OCI-LY7 (cell line): ENCODE results near the gene IFT57. TPM values are rescaled to one million over a fixed set of nuclear protein-coding genes. Genes with fewer than 3 reads are reported as not detected.

ENCODE experiments used
- BruUV-seq: library from RNA; stranded (reverse); fragments of 400-500 nt; replicated peaks from 2 replicates; lab custom pipeline; 2021; lab: Mats Ljungman, UMichigan
- CTCF ChIA-PET: fragments of 300-600 bp; sonication (Branson Sonifier 250); formaldehyde crosslinking; loops from one replicate; lab custom pipeline; 2022; ENCODE audit warnings: antibody characterized with exemption; ENCODE audit not compliant: unreplicated experiment; lab: Charles Lee
- POLR2A ChIA-PET: fragments of 300-600 bp; sonication (Branson Sonifier 250); formaldehyde crosslinking; loops from one replicate; lab custom pipeline; 2022; ENCODE audit warnings: antibody characterized with exemption; lab: Charles Lee
- DNase-seq: peaks from one replicate; pipeline ENCODE4 v3.0.0-alpha.2; 2015; ENCODE audit warnings: low spot score
- H2AFZ ChIP-seq: fragments of 200-600 bp; sonication (generic), shearing (Covaris generic); 2 replicates; pipeline ENCODE4 v1.6.1; 2014; ENCODE audit warnings: mild to moderate bottlenecking, antibody characterized with exemption, low read length, moderate library complexity
- H3K27ac ChIP-seq: fragments of 200-600 bp; sonication (generic); 2 replicates; pipeline ENCODE4 v1.5.1; 2014; ENCODE audit warnings: mixed run types, low read depth, mild to moderate bottlenecking, moderate library complexity, low read length, inconsistent platforms; ENCODE audit not compliant: poor library complexity, severe bottlenecking
- H3K36me3 ChIP-seq: fragments of 200-600 bp; sonication (generic); 2 replicates; pipeline ENCODE4 v1.6.1; 2014; ENCODE audit warnings: mild to moderate bottlenecking, antibody characterized with exemption, low read length, moderate library complexity, mixed read lengths; ENCODE audit not compliant: insufficient read depth
- H3K4me1 ChIP-seq: fragments of 200-600 bp; sonication (generic); 2 replicates; pipeline ENCODE4 v1.5.1; 2014; ENCODE audit warnings: mild to moderate bottlenecking, low read length; ENCODE audit not compliant: insufficient read depth, poor library complexity, severe bottlenecking
- H3K4me2 ChIP-seq: fragments of 200-600 bp; sonication (generic); 2 replicates; pipeline ENCODE4 v1.6.1; 2014; ENCODE audit warnings: mild to moderate bottlenecking, low read length
- H3K4me3 ChIP-seq: fragments of 200-600 bp; sonication (generic); 2 replicates; pipeline ENCODE4 v1.5.1; 2014; ENCODE audit warnings: mild to moderate bottlenecking, low read depth, low read length; ENCODE audit not compliant: poor library complexity, severe bottlenecking
- H3K79me2 ChIP-seq: fragments of 200-600 bp; sonication (generic); 2 replicates; pipeline ENCODE4 v1.6.1; 2016; ENCODE audit warnings: low read depth, mild to moderate bottlenecking, low read length, moderate library complexity, mixed read lengths; ENCODE audit not compliant: insufficient read depth
- H3K9me2 ChIP-seq: fragments of 200-600 bp; sonication (generic); 2 replicates; pipeline ENCODE4 v1.6.1; 2016; ENCODE audit warnings: mild to moderate bottlenecking, low read length, mixed read lengths; ENCODE audit not compliant: insufficient read depth
- H3K9me3 ChIP-seq: fragments of 200-600 bp; sonication (generic); 2 replicates; pipeline ENCODE4 v1.6.1; 2014; ENCODE audit warnings: mild to moderate bottlenecking, mixed run types, low read length, mixed read lengths
- H4K20me1 ChIP-seq: fragments of 200-600 bp; sonication (generic); 2 replicates; pipeline ENCODE4 v1.6.1; 2014; ENCODE audit warnings: mild to moderate bottlenecking, antibody characterized with exemption, low read length, moderate library complexity, mixed read lengths; ENCODE audit not compliant: insufficient read depth
- EZH2phosphoT487 ChIP-seq: fragments of 200-600 bp; sonication (generic); IDR thresholded peaks from 2 replicates; pipeline ENCODE4 v1.6.1; 2018; ENCODE audit warnings: low read depth, borderline replicate concordance, mild to moderate bottlenecking, mixed run types, antibody characterized with exemption, low read length, moderate library complexity, mixed read lengths
- intact Hi-C: fragments of 100-400 bp; cut with micrococcal nuclease; formaldehyde crosslinking; loops from one replicate; pipeline ENCODE4 v1.10.0; 2022; ENCODE audit not compliant: unreplicated experiment
- total RNA-seq, 2 experiments: library from RNA; depleted of rRNA in 1 of 2; stranded (reverse); fragments of >200 nt in 1 of 2; shearing (Covaris generic) in 1 of 2; gene quantifications; 2 replicates each; pipeline ENCODE4 v1.2.3, GENCODE V29; 2014 to 2022
- TF ChIP-seq, protein P1 (sequence below): fragments of 200-600 bp; sonication (generic); conservative IDR thresholded peaks from 2 replicates; pipeline ENCODE4 v1.5.1; 2014; ENCODE audit warnings: mild to moderate bottlenecking, antibody characterized with exemption, low read length, moderate library complexity, mixed read lengths

IFT57 gene
- total RNA-seq, 2 experiments from 2014 or later, result 44.1 to 68.2 TPM

DNA sequence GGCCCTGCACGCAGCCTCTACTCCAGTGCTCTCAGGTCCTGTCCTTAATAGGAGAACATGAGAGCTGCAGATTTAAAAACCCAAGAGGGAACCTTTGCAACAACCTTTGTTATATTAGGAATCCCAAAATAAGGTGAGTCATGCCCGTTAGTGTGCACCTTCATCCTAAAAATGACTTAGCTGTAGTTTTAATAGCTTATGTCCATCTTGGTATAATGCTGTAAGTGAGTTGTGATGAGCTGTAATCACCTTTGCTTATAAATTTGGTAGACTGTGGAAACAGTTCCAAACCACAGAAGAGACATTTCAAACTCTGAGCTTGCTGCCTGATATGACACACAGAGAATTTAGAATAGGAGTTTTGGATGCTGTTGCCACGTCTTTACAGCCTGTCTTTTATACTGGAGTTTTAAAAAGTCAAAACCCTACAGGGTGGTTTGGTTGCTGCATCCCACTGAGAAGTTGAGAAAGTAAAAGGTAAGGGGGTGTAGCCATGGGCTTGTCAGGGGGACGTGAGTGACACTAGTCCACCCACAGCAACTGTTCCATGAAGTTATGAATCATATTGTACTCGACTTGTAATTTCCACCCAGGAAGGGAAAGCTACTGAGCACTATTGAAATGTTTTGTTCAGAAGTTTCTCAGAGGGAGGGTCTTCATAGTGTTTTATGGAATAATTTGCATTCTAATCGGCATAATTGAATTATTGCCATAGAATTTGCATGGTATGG is 104.0 kb downstream of the IFT57 start:
- no peaks in the 10 kb centered on the region for H3K36me3 ChIP-seq
- intact Hi-C loops, result loop anchor here (1.0 kb wide), 1 partner anchor 46 kb away; no protein-coding TSS in a partner anchor
- no peak overlapping the region for H3K27ac ChIP-seq
- POLR2A ChIA-PET, result interaction anchor here (1.0 kb wide), 1 partner anchor 11 kb away, joined by 3 read pairs; no protein-coding TSS in a partner anchor
- no TSS peak for BruUV-seq
- no peak for DNase-seq
- H3K4me2 ChIP-seq, result no peak overlapping the region
- CTCF ChIA-PET, result interaction anchor here (0.6 kb wide), 1 partner anchor 33 kb away, joined by 3 read pairs; no protein-coding TSS in a partner anchor
- peaks cover 5% of the 10 kb centered on the region; the same call in 1 of the 2 replicates for H3K9me3 ChIP-seq
- no peak overlapping the region for H3K4me3 ChIP-seq
- no peaks in the 10 kb centered on the region for H4K20me1 ChIP-seq
- TF ChIP-seq, protein P1, sequence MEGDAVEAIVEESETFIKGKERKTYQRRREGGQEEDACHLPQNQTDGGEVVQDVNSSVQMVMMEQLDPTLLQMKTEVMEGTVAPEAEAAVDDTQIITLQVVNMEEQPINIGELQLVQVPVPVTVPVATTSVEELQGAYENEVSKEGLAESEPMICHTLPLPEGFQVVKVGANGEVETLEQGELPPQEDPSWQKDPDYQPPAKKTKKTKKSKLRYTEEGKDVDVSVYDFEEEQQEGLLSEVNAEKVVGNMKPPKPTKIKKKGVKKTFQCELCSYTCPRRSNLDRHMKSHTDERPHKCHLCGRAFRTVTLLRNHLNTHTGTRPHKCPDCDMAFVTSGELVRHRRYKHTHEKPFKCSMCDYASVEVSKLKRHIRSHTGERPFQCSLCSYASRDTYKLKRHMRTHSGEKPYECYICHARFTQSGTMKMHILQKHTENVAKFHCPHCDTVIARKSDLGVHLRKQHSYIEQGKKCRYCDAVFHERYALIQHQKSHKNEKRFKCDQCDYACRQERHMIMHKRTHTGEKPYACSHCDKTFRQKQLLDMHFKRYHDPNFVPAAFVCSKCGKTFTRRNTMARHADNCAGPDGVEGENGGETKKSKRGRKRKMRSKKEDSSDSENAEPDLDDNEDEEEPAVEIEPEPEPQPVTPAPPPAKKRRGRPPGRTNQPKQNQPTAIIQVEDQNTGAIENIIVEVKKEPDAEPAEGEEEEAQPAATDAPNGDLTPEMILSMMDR, result no peak
- no peak for TF ChIP-seq EZH2phosphoT487
- H2AFZ ChIP-seq, result peak overlapping the region; percentile 25; the same call in 1 of the 2 replicates
- peaks cover 14% of the 10 kb centered on the region for H3K4me1 ChIP-seq
- H3K79me2 ChIP-seq, result no peaks in the 10 kb centered on the region
- H3K9me2 ChIP-seq, result no peaks in the 10 kb centered on the region

DNA sequence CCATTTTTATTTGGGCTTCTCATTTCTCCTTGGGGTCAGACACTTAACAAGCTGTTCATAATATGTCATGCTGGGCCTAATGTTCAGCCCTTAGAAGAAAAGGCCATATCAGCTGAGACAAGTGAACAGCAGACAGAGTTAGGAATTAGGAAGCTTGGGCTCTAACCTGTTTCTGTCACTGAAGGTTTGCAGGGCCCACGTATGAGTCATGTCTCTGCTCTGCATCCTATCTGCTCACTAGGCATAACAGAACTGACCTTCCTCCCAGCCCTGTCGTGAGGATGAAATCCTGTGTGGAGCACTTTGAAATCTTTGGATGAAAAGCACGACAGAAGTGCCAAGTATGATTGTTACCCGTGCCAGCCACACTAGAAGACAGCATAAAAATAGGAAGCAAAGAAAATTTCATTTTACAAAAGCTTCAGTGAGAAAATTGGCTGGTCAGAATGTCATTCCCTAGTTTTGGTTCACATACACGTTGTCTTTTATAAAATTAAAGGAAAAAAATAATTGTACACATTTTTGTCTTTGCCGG is 104.9 kb downstream of the IFT57 start:
- DNase-seq, result no peak
- H3K4me1 ChIP-seq, result peaks cover 5% of the 10 kb centered on the region
- H3K9me3 ChIP-seq, result peaks cover 5% of the 10 kb centered on the region; the same call in 1 of the 2 replicates
- H3K36me3 ChIP-seq, result no peaks in the 10 kb centered on the region
- intact Hi-C loops, result no loop called here
- no peak overlapping the region for H3K27ac ChIP-seq
- ChIA-PET CTCF (no interaction called here), POLR2A (no interaction called here)
- H3K79me2 ChIP-seq, result no peaks in the 10 kb centered on the region
- BruUV-seq, result no TSS peak
- H3K4me2 ChIP-seq, result no peak overlapping the region
- H4K20me1 ChIP-seq, result no peaks in the 10 kb centered on the region
- TF ChIP-seq, protein P1, result no peak
- TF ChIP-seq EZH2phosphoT487, result no peak
- H2AFZ ChIP-seq, result no peak overlapping the region
- H3K9me2 ChIP-seq, result no peaks in the 10 kb centered on the region
- no peak overlapping the region for H3K4me3 ChIP-seq
